Spleen (tissue), 11 donors: ENCODE measurements around the gene TSC1. TPM values are rescaled to one million over a fixed set of nuclear protein-coding genes. Genes with fewer than 3 reads are reported as not detected.

Source experiments
- DNase-seq: peaks from one replicate; pipeline ENCODE4 v3.0.0-alpha.2; 2020
- H3K27ac ChIP-seq, 8 donors: fragments of 200-600 bp; sonication (generic) in 7 of 8; 1 replicate in 4 of 8; 2 replicates in 4 of 8; pipeline versions ENCODE4 v1.5.0 to v1.8.0; 2016 to 2021; ENCODE audit warnings: inconsistent platforms in 4 of 8, mild to moderate bottlenecking in 4 of 8, moderate library complexity in 1 of 8
- H3K27me3 ChIP-seq, 7 donors: fragments of 200-600 bp; sonication (generic) in 6 of 7; replicated peaks in 1 of 7; 1 replicate in 4 of 7; 2 replicates in 3 of 7; pipeline versions ENCODE4 v1.5.0 to v1.8.0; 2016 to 2021; ENCODE audit warnings: inconsistent platforms in 3 of 7, mild to moderate bottlenecking in 1 of 7
- H3K36me3 ChIP-seq, 6 donors: fragments of 200-600 bp; sonication (generic) in 5 of 6; 1 replicate in 4 of 6; 2 replicates in 2 of 6; pipeline versions ENCODE4 v1.5.0 to v1.8.0; 2016 to 2021; ENCODE audit warnings: inconsistent platforms in 2 of 6
- H3K4me1 ChIP-seq, 6 donors: fragments of 200-600 bp; sonication (generic) in 5 of 6; 1 replicate in 3 of 6; 2 replicates in 3 of 6; pipeline versions ENCODE4 v1.5.0 to v1.8.0; 2016 to 2021; ENCODE audit warnings: inconsistent platforms in 3 of 6
- H3K4me3 ChIP-seq, 8 donors: fragments of 200-600 bp; sonication (generic) in 7 of 8; 1 replicate in 4 of 8; 2 replicates in 4 of 8; pipeline versions ENCODE4 v1.5.0 to v1.8.0; 2016 to 2021; ENCODE audit warnings: inconsistent platforms in 4 of 8, mild to moderate bottlenecking in 4 of 8, moderate library complexity in 2 of 8
- H3K9me3 ChIP-seq, 8 donors: fragments of 200-600 bp; sonication (generic) in 7 of 8; 1 replicate in 4 of 8; 2 replicates in 4 of 8; pipeline versions ENCODE4 v1.5.0 to v1.8.0; 2016 to 2021; ENCODE audit warnings: inconsistent platforms in 4 of 8
- POLR2A ChIP-seq, 3 donors: fragments of 450-650 bp; IDR thresholded peaks; one replicate each; pipeline ENCODE4 v1.5.1; 2017; ENCODE audit warnings: antibody characterized with exemption in 3 of 3, mild to moderate bottlenecking in 1 of 3
- POLR2AphosphoS5 ChIP-seq, 3 donors: sonication (generic); formaldehyde crosslinking; IDR thresholded peaks; one replicate each; pipeline ENCODE4 v1.5.1; 2017; ENCODE audit warnings: antibody characterized with exemption in 3 of 3
- WGBS, 5 donors: extraction: QIAGEN DNeasy Blood & Tissue Kit in 3 of 5; methylation state at CpG; one replicate each; pipeline versions ENCODE4 v1.1.5 to v1.1.7; 2013 to 2018; 5-methylcytosine and 5-hydroxymethylcytosine counted together
- intact Hi-C: fragments of 100-400 bp; cut with DNase I; formaldehyde crosslinking; loops from one replicate; pipeline ENCODE4 v1.15.0; 2023; ENCODE audit warnings: low total_unique reads
- polyA plus RNA-seq, 3 donors: library from polyadenylated mRNA; stranded (reverse); fragments of 200-250 nt; gene quantifications; one replicate each; pipeline ENCODE4 v1.2.1, GENCODE V29; 2013
- total RNA-seq, 7 donors: library from RNA; depleted of rRNA in 3 of 7; stranded (reverse); fragments of >200 nt in 3 of 7; fragmentation: NEBNext Ultra II Directional in 4 of 7; extraction: Animal tissue kit (Norgen Biotek cat#: 25700) in 4 of 7; gene quantifications; one replicate each; pipeline versions ENCODE4 v1.1.0 to v1.2.1, GENCODE V29; 2016 to 2021
- TF ChIP-seq, protein P1 (sequence below), 11 experiments: fragments of 200-600 bp in 7 of 11; fragments of 450-650 bp in 4 of 11; sonication (generic) in 4 of 11; IDR thresholded peaks in 8 of 11; conservative IDR thresholded peaks in 3 of 11; 1 replicate in 7 of 11; 2 replicates in 4 of 11; pipeline versions ENCODE4 v1.4.0 to v1.8.0; 2016 to 2021; ENCODE audit warnings: antibody characterized with exemption in 11 of 11, inconsistent platforms in 4 of 11, mild to moderate bottlenecking in 1 of 11
- donor health status: healthy with polysubstance abuse.
- donor health status: DM: no; HTN: no; CAD: no; lungs with moderate emphysema.
- donor health status: DM: no; HTN: no; CAD: no.
- donor health status: Bipolar disorder and iron deficiency.
- donor health status: healthy.
- donor health status: DM: no; HTN: no; CAD: no.
- donor health status: DM: yes; HTN: yes; CAD: no.

TSC1 gene
- total and polyA plus RNA-seq, 10 donors: 6.9 to 80.6 (median 51.6) TPM

- no peak overlapping the region for H3K4me3 ChIP-seq
- TF ChIP-seq POLR2AphosphoS5 (IDR thresholded peaks at IDR 0.05) (no peak), POLR2A (IDR thresholded peaks at IDR 0.05) (no peak)
- TF ChIP-seq, protein P1, sequence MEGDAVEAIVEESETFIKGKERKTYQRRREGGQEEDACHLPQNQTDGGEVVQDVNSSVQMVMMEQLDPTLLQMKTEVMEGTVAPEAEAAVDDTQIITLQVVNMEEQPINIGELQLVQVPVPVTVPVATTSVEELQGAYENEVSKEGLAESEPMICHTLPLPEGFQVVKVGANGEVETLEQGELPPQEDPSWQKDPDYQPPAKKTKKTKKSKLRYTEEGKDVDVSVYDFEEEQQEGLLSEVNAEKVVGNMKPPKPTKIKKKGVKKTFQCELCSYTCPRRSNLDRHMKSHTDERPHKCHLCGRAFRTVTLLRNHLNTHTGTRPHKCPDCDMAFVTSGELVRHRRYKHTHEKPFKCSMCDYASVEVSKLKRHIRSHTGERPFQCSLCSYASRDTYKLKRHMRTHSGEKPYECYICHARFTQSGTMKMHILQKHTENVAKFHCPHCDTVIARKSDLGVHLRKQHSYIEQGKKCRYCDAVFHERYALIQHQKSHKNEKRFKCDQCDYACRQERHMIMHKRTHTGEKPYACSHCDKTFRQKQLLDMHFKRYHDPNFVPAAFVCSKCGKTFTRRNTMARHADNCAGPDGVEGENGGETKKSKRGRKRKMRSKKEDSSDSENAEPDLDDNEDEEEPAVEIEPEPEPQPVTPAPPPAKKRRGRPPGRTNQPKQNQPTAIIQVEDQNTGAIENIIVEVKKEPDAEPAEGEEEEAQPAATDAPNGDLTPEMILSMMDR (IDR thresholded peaks at IDR 0.05 in 8 of 11, conservative IDR thresholded peaks at IDR 0.05 in 3 of 11): no peak
- peaks cover 0 to 10% (median 0%) of the 10 kb centered on the region in 7 donors for H3K27me3 ChIP-seq
- no peak overlapping the region for H3K27ac ChIP-seq
- no peaks in the 10 kb centered on the region for H3K9me3 ChIP-seq
- no peak for DNase-seq
- no peaks in the 10 kb centered on the region for H3K36me3 ChIP-seq
- peaks cover 0 to 6% (median 0%) of the 10 kb centered on the region in 6 donors for H3K4me1 ChIP-seq
- intact Hi-C loops: no loop called here
- WGBS, 5 donors: 96 to 99% (median 97%) methylated on average over 4 of the region's 4 CpGs
These were observed 90.9 kb downstream of the TSC1 start for GRCh38 chr9:132853482-132853881.

DNA sequence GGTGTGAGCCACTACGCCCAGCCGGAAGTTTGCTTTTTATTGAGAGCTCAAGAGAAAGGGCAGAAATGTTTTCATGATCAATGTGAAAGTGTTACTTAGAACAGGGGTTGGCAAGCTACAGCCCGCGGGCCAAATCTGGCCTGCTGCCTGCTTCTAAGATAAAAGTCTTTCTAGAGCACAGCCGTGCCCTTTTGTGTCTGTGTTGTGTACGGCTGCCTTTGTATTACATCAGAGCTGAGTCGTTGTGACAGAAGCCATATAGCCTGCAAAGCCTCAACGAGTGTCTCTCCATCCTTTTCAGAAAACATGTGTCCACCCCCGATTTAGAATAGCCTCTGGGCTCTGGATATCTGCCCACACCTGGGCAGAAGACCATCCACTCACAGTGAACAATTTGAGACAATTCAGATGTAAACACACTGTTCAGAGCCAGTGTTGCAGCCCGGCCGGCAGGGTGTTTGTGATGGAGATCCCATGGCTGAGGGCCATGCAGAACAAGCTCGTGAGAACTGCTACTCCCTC, 95.2 kb downstream of the TSC1 start:
- no peak for DNase-seq
- intact Hi-C loops: no loop called here
- TF ChIP-seq POLR2A (IDR thresholded peaks at IDR 0.05) (no peak), POLR2AphosphoS5 (IDR thresholded peaks at IDR 0.05) (no peak)
- TF ChIP-seq, protein P1 (IDR thresholded peaks at IDR 0.05 in 8 of 11, conservative IDR thresholded peaks at IDR 0.05 in 3 of 11): no peak
- H3K27me3 ChIP-seq: no peaks in the 10 kb centered on the region
- no peaks in the 10 kb centered on the region for H3K9me3 ChIP-seq
- H3K36me3 ChIP-seq: no peaks in the 10 kb centered on the region
- H3K4me3 ChIP-seq: no peak overlapping the region
- WGBS, 5 donors: 75 to 82% (median 79%) methylated on average over 11 to 12 of the region's 12 CpGs
- no peak overlapping the region for H3K27ac ChIP-seq
- H3K4me1 ChIP-seq: no peaks in the 10 kb centered on the region

DNA sequence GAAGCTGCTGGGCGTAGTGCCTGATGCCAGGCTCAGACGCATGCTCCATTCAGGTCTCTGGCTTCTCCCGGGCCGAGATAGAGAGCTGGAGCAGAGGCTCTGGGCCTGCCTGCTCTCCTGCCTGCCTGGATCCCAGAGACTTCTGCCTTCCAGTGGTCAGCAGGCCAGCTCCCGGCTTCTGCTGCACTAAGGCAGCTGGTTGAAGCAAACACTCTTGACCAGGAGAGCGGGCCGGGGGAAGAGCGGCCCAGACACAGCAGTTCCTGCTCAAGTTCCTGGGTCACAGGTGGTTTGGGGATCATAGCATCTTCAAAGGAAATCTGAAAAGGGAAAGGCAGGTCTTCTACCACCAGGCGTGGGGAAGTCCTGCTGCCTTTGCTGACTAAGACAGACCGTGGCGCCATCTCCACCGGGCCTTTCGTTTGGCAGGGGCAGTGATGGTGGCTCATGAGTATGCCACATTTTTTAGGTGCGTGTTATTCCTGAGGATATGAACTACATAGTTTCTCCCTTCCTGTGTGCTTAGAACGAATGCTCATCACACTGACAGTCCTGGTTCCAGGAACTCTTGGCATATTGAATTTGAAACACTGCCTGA, 97.4 kb downstream of the TSC1 start:
- H3K36me3 ChIP-seq: no peaks in the 10 kb centered on the region
- H3K9me3 ChIP-seq: no peaks in the 10 kb centered on the region
- 86 to 93% (median 88%) methylated on average over 14 to 15 of the region's 15 CpGs for WGBS, 5 donors
- DNase-seq: peak; percentile 51
- intact Hi-C loops: no loop called here
- H3K4me3 ChIP-seq: no peak overlapping the region
- TF ChIP-seq POLR2AphosphoS5 (IDR thresholded peaks at IDR 0.05): no peak
- no peaks in the 10 kb centered on the region for H3K27me3 ChIP-seq
- no peak overlapping the region for H3K27ac ChIP-seq
- H3K4me1 ChIP-seq: no peaks in the 10 kb centered on the region

- intact Hi-C loops: no loop called here
- peak; percentile 57 for DNase-seq
- no peaks in the 10 kb centered on the region for H3K9me3 ChIP-seq
These were observed 98.1 kb downstream of the TSC1 start for GRCh38 chr9:132846109-132846917.

More at GRCh38 chr9:132846109-132846917, 98.1 kb downstream of the TSC1 start:
- no peaks in the 10 kb centered on the region for H3K36me3 ChIP-seq
- no peak overlapping the region for H3K4me3 ChIP-seq
- no peaks in the 10 kb centered on the region for H3K4me1 ChIP-seq
- H3K27ac ChIP-seq: no peak overlapping the region
- no peaks in the 10 kb centered on the region for H3K27me3 ChIP-seq
- 77 to 90% (median 86%) methylated on average over 7 to 12 of the region's 12 CpGs for WGBS, 5 donors
- TF ChIP-seq POLR2AphosphoS5 (IDR thresholded peaks at IDR 0.05): no peak
